Astrocyte of the spinal cord (primary cell): Measurements from ENCODE around the gene ORC1.

ENCODE experiments used
- DNase-seq: peaks from one replicate; pipeline ENCODE4 v3.0.0; 2011; ENCODE audit warnings: low read depth, low spot score
- H3K4me3 ChIP-seq: 2 replicates; pipeline ENCODE4 v1.5.1; 2011; ENCODE audit warnings: low read depth, mild to moderate bottlenecking, low read length, moderate library complexity
- CTCF ChIP-seq: IDR thresholded peaks from 2 replicates; pipeline ENCODE4 v1.5.1; 2012; ENCODE audit warnings: low read depth, mild to moderate bottlenecking, low read length, inconsistent platforms
- in situ Hi-C: cut with HindIII; loops from 2 replicates; pipeline ENCODE4 v1.10.0; 2017; ENCODE audit warnings: low sequenced_read_pairs

The ORC1 gene

GRCh38 chr1:52404116-52404974, at the start of gene ORC1, which contains the start of gene PRPF38A:
Gene ORC1, minus strand, starts transcription at chr1:52404423. Its CDS starts 2,200 bp downstream, at chr1:52402223.
Gene PRPF38A, plus strand, starts transcription at chr1:52404602. Its CDS starts 148 bp downstream, at chr1:52404750.
- TF ChIP-seq CTCF, result peak; percentile 60
- peak; percentile 97 for DNase-seq
- in situ Hi-C loops, result no loop called here
- H3K4me3 ChIP-seq, result peak within 1 kb of the TSS; percentile 72

- TF ChIP-seq CTCF, result no peak
- in situ Hi-C loops, result no loop called here
- no peak overlapping the region for H3K4me3 ChIP-seq
- DNase-seq, result no peak
These were observed 40.2 kb upstream of the ORC1 start for GRCh38 chr1:52444463-52444862.

GRCh38 chr1:52439976-52440375, 35.8 kb upstream of the ORC1 start:
- no peak for DNase-seq
- in situ Hi-C loops, result no loop called here
- TF ChIP-seq CTCF, result no peak
- no peak overlapping the region for H3K4me3 ChIP-seq

GRCh38 chr1:52436817-52437216, 32.6 kb upstream of the ORC1 start:
- H3K4me3 ChIP-seq, result no peak overlapping the region
- no peak for TF ChIP-seq CTCF
- no peak for DNase-seq
- in situ Hi-C loops, result no loop called here

GRCh38 chr1:52435650-52436049, 31.4 kb upstream of the ORC1 start:
- H3K4me3 ChIP-seq, result no peak overlapping the region
- in situ Hi-C loops, result no loop called here
- TF ChIP-seq CTCF, result no peak
- DNase-seq, result no peak

GRCh38 chr1:52435211-52435610, 31.0 kb upstream of the ORC1 start:
- no peak for TF ChIP-seq CTCF
- DNase-seq, result no peak
- H3K4me3 ChIP-seq, result no peak overlapping the region
- in situ Hi-C loops, result no loop called here
